Aorta (tissue), 5 donors: ENCODE data around the gene CHD3. TPM values are rescaled to one million over a fixed set of nuclear protein-coding genes. Genes with fewer than 3 reads are reported as not detected.

Experiments used
- ATAC-seq: fragments of 200-7000 bp; cut with Tn5 transposase; one replicate; pipeline ENCODE4 v1.9.1; 2022; ENCODE audit warnings: moderate library complexity; ENCODE audit not compliant: low FRiP score
- DNase-seq, 2 donors: peaks; one replicate each; pipeline ENCODE4 v3.0.0-alpha.2; 2020
- H3K27ac ChIP-seq, 2 donors: one replicate each; pipeline ENCODE4 v1.5.1; 2013; ENCODE audit warnings: low read length in 2 of 2, mild to moderate bottlenecking in 2 of 2, moderate library complexity in 2 of 2, control low read depth in 1 of 2, inconsistent platforms in 1 of 2, low read depth in 1 of 2
- H3K27me3 ChIP-seq, 2 donors: one replicate each; pipeline ENCODE4 v1.6.1; 2013; ENCODE audit warnings: control low read depth in 1 of 2, low read length in 1 of 2, mild to moderate bottlenecking in 1 of 2, moderate library complexity in 1 of 2; ENCODE audit not compliant: insufficient read depth in 2 of 2, control insufficient read depth in 1 of 2
- H3K36me3 ChIP-seq, 2 donors: one replicate each; pipeline ENCODE4 v1.6.1; 2013; ENCODE audit warnings: control low read depth in 1 of 2, low read length in 1 of 2, mild to moderate bottlenecking in 1 of 2; ENCODE audit not compliant: insufficient read depth in 2 of 2, control insufficient read depth in 1 of 2
- H3K4me1 ChIP-seq, 2 donors: one replicate each; pipeline ENCODE4 v1.6.1; 2013; ENCODE audit warnings: low read length in 2 of 2, control low read depth in 1 of 2, mild to moderate bottlenecking in 1 of 2, moderate library complexity in 1 of 2; ENCODE audit not compliant: insufficient read depth in 2 of 2, control insufficient read depth in 1 of 2
- H3K4me3 ChIP-seq, 2 donors: one replicate each; pipeline ENCODE4 v1.5.1; 2013; ENCODE audit warnings: low read length in 2 of 2, control low read depth in 1 of 2, mild to moderate bottlenecking in 1 of 2
- H3K9me3 ChIP-seq: one replicate; pipeline ENCODE4 v1.6.1; 2013; ENCODE audit warnings: mild to moderate bottlenecking, low read length; ENCODE audit not compliant: control insufficient read depth
- WGBS, 2 donors: extraction: QIAGEN DNeasy Blood & Tissue Kit; methylation state at CpG; one replicate each; pipeline ENCODE4 v1.1.7; 2013; 5-methylcytosine and 5-hydroxymethylcytosine counted together
- intact Hi-C, 2 donors: fragments of 100-400 bp; cut with DNase I; formaldehyde crosslinking; loops; one replicate each; pipeline versions ENCODE4 v1.14.2 to v1.15.0; 2022
- polyA plus RNA-seq, 2 donors: library from polyadenylated mRNA; stranded (reverse); fragments of 200-250 nt; gene quantifications; one replicate each; pipeline ENCODE4 v1.2.3, GENCODE V29; 2013
- total RNA-seq, 2 donors: library from RNA; stranded (reverse); fragmentation: NEBNext Ultra II Directional; extraction: Animal tissue kit (Norgen Biotek cat#: 25700); gene quantifications; one replicate each; pipeline ENCODE4 v1.2.1, GENCODE V29; 2021
- donor health status: healthy with polysubstance abuse.
- donor health status: Bipolar disorder and iron deficiency.
- donor health status: DM: no; HTN: no; CAD: no.
- donor health status: DM: no; HTN: no; CAD: no.
- donor health status: DM: yes; HTN: yes; CAD: no.

Gene CHD3
- total and polyA plus RNA-seq, 4 donors: 73.1 to 125 (median 104) TPM

DNA sequence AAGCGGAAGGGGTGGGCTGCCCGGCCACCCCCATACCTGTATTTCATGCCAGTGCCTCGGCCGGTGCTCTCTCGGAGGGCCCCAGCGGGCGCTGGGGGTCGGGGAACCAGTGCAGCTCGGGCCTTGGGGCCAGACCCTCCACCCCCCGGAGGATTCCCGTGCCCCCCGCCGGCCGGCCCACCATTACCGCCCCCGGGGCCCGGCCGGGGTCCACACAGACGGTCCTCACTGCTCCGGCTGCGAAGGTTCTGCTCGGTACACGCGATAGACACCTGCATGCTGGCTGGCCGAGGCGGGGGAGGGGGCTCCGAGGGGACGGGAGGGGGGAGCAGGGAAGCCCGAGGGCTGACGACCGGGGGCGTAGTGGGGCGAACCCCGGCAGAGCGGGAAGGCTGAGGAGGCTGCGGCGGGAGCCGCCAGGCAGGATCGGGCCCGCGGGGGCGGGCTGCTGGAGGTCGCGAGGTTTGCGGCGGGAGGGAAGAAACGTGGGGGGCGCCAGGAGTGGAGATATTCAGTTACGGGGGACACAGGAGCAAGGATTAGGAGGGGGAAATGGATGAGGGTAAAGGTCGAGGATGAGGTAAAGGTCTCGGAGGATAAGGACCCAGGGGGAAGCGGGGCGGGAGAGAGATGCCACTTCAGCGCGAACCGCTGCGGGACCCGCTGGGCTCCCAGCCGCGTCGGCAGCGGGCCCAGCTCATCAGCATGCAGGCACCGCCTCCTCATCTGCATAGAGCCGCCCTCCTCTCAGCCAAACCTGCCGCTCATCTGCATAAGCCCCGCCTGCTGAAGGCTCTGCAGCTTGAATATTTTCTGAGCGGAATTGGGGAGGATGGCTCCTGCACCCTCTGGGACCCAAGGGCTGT, 40.8 kb downstream of the CHD3 start, which contains the start of gene KCNAB3:
KCNAB3 (minus strand) TSS at position 699 of the 866 bp plus-strand sequence; CDS start at position 278, 421 bp downstream.
- DNase-seq (peak in 1 of 2 donors; percentile 64), ATAC-seq (no peak)
- Histone ChIP-seq H3K36me3 (no peaks in the 10 kb centered on the region), H3K27me3 (no peaks in the 10 kb centered on the region), H3K9me3 (no peaks in the 10 kb centered on the region), H3K4me3 (no peak within 1 kb of the TSS), H3K4me1 (no peaks in the 10 kb centered on the region), H3K27ac (no peak within 1 kb of the TSS)
- 32 to 39% methylated on average over 62 to 67 of the region's 67 CpGs for WGBS, 2 donors
- intact Hi-C loops: loop anchor here in 1 of 2 donors (10.0 kb wide), 1 partner anchor 125 kb away; no protein-coding TSS in a partner anchor

DNA sequence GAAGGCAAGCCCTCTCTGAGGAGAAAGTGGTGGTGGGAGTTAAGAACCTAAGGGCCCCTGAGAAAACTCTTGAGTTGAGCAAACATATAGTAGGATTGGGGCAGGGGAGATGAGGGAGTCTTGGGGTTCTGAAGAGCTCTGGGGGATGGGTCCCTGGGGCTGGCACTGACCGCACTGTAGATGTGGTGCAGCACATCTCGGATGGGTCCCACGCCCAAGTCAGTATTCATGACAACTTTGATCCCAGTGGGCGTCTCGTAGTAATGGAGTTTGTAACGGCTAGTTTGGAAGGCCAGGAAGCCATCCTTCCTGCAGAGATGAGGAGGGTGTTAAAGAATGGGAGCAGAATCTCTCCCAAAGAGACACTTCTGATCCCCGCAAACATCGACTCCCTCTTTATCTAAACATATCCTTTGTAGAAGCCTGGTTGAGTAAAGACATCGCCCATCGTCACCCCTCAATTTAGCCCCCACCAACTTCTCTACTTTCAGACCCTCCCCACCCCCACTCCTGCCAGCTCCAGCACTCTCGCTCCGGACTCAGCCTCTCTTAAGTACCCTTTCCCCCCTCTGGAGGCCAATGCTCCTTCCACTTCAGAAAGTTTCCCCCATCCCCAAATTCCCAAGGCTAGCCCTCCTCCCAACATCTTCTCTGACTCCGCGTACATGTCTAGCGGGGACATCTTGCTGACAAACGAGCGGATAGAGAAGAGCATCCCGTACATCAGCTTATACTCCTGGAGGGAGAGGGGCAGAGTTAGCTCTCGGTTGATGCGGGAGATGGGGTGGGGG, 42.4 kb downstream of the CHD3 start:
- Histone ChIP-seq H3K4me3 (peak overlapping the region; percentile 45 to 59), H3K36me3 (no peaks in the 10 kb centered on the region), H3K27me3 (no peaks in the 10 kb centered on the region), H3K9me3 (no peaks in the 10 kb centered on the region), H3K27ac (no peak overlapping the region), H3K4me1 (no peaks in the 10 kb centered on the region)
- WGBS, 2 donors: 38% methylated on average over 20 of the region's 20 CpGs
- DNase-seq (no peak), ATAC-seq (no peak)
- intact Hi-C loops: loop anchor here in 1 of 2 donors (10.0 kb wide), 1 partner anchor 124 kb away; no protein-coding TSS in a partner anchor

DNA sequence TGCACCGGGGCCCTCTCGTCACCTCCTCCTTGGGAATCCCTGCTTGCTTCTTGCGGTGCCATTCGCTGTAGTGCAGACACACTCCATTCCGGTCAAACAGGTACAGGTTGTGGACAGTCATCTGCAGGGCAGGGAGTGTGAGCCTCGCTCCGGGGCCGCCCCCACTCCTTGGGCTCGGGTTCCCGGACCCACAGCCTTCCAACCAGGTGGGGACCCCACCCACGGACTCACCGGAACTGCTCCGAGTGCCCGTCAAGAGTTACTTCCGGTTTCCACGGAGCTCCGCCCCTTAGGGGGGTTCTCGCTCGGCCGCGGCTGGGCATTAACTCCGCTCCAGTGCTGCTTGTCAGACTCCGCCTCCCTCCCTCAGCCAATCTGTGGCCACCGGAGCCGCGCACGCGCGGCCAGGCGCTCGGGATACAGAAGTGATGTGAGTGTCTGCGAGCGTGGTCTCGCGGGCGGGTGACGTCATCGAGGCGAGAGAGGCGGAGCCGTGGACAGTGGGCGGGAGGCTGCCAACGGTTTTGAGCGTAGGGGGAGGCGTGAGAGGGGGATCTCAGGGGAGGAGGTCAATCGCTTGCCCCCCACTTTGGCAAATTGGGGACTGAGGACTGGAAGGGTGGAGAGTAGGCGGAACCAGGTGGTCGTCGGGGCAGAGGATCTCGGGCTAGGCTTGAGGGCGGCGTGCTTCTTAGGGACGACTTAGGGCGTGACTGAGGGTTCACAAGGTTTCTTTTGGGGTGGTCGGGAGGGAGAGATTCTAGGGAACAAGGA, 43.3 kb downstream of the CHD3 start, which contains the start of the genes CNTROB and TRAPPC1:
CNTROB (plus strand) TSS at position 498 of the 774 bp plus-strand sequence. CDS start 874 bp downstream, outside the sequence.
TRAPPC1 (minus strand) TSS at position 238 of the 774 bp plus-strand sequence; CDS start at position 121, 117 bp downstream.
- Histone ChIP-seq H3K27me3 (no peaks in the 10 kb centered on the region), H3K36me3 (peaks cover 0 to 2% of the 10 kb centered on the region in 2 donors), H3K27ac (no peak within 1 kb of the TSS), H3K4me1 (no peaks in the 10 kb centered on the region), H3K9me3 (no peaks in the 10 kb centered on the region), H3K4me3 (peak within 1 kb of the TSS; percentile 59 to 61)
- WGBS, 2 donors: 0% methylated on average over 55 of the region's 55 CpGs
- DNase-seq (peak; percentile 100), ATAC-seq (peak; percentile 99)
- intact Hi-C loops: loop anchor here in 1 of 2 donors (1.0 to 10.0 kb wide), 2 partner anchors 43 to 123 kb away; no protein-coding TSS in a partner anchor

DNA sequence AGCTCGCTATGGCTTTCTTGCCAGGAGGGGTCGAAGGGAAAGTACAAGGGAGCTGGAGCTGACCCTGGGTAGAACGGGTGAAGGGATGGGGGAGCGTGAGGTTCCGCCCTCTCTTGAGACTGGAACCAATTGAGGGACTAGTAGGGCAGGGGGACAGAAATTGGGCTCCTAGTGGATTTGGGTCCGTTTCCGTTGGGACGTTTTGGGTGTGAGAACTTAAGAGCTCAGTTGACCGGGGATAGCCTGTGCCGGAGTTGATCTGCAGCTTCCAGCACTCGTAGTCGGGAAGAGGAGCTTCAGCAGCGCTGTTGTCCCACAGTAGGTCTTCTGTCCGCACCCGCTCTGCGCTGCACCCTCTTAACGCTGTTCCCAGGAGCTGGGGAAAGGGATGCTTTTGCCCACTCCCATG, 43.9 kb downstream of the CHD3 start:
- no peak for DNase-seq
- 0 to 1% methylated on average over 17 of the region's 17 CpGs for WGBS, 2 donors
- peak; percentile 61 for ATAC-seq
- no peak overlapping the region for H3K27ac ChIP-seq
- H3K4me1 ChIP-seq: no peaks in the 10 kb centered on the region
- H3K27me3 ChIP-seq: no peaks in the 10 kb centered on the region
- H3K9me3 ChIP-seq: no peaks in the 10 kb centered on the region
- peaks cover 0 to 2% of the 10 kb centered on the region in 2 donors for H3K36me3 ChIP-seq
- H3K4me3 ChIP-seq: peak overlapping the region; percentile 40 to 61
- intact Hi-C loops: loop anchor here in 1 of 2 donors (1.0 to 10.0 kb wide), 2 partner anchors 43 to 122 kb away; no protein-coding TSS in a partner anchor

DNA sequence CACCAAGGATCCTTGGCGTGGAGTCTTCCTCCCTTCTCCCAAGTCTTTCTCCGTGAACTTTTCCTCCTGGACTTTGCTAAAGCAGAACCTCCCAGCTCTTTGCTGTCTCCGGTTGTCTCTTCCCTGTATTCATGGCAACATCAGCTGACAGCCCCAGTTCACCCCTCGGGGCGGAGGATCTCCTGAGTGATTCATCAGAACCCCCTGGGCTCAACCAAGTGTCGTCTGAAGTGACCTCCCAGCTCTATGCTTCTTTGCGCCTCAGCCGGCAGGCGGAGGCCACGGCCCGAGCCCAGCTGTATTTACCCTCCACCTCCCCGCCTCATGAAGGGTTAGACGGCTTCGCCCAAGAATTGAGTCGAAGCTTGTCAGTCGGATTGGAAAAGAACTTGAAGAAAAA, 44.4 kb downstream of the CHD3 start:
- Histone ChIP-seq H3K27ac (no peak overlapping the region), H3K36me3 (peaks cover 0 to 2% of the 10 kb centered on the region in 2 donors), H3K4me3 (peak overlapping the region; percentile 40 to 61), H3K27me3 (no peaks in the 10 kb centered on the region), H3K9me3 (no peaks in the 10 kb centered on the region), H3K4me1 (no peaks in the 10 kb centered on the region)
- no peak for ATAC-seq
- peak in 1 of 2 donors; percentile 59 for DNase-seq
- intact Hi-C loops: loop anchor here in 1 of 2 donors (1.0 to 10.0 kb wide), 2 partner anchors 44 to 122 kb away; no protein-coding TSS in a partner anchor
- 5 to 7% methylated on average over 16 of the region's 16 CpGs for WGBS, 2 donors

DNA sequence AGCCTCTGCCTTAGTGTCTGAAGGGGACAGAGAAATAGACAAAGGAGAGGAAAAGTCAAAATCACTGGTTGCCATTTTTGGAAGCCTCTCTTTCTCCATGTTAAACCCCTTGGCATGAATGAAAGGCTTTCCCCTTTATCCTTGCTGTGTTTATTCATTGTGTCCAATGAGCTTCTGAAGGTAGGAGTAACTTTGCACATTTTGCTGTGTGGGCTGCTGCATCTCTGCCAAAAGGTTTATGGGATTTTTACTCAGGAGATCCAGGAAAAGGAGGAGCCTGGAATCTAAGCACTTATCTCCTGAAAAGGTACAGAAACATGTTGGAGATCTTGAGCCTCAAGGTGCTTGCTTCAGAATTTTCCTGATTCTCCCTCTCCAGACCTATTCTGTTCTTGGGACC, 47.3 kb downstream of the CHD3 start:
- no peak for DNase-seq
- intact Hi-C loops: loop anchor here in 1 of 2 donors (10.0 kb wide), 1 partner anchor 119 kb away; no protein-coding TSS in a partner anchor

DNA sequence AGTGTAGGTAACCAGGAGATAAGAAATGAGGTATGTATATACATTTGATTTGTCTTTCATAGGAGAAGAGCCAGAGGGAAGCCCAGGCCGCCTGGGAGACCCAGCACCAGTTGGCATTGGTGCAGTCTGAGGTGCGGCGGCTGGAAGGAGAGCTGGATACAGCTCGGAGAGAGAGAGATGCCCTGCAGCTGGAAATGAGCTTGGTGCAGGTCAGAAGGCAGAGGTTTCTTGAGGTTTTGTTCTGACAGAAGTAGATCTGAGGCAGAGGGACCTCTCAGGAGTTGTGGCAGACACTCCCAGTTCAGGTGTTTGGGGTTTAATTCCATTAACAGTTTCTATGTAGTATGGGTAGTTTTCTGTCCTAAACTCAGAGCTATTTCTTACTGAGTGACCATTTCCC, 51.4 kb downstream of the CHD3 start:
- no peaks in the 10 kb centered on the region for H3K27me3 ChIP-seq
- no peaks in the 10 kb centered on the region for H3K4me1 ChIP-seq
- DNase-seq: peak in 1 of 2 donors; percentile 23
- intact Hi-C loops: no loop called here
- WGBS, 2 donors: 94 to 96% methylated on average over 4 of the region's 4 CpGs
- no peak overlapping the region for H3K4me3 ChIP-seq
- H3K9me3 ChIP-seq: no peaks in the 10 kb centered on the region
- ATAC-seq: no peak
- no peak overlapping the region for H3K27ac ChIP-seq
- H3K36me3 ChIP-seq: peaks cover 3 to 11% of the 10 kb centered on the region in 2 donors

More for the DNA sequence above, 47.3 kb downstream of the CHD3 start:
- Histone ChIP-seq H3K36me3 (peaks cover 3 to 4% of the 10 kb centered on the region in 2 donors), H3K4me1 (no peaks in the 10 kb centered on the region), H3K27ac (no peak overlapping the region), H3K4me3 (no peak overlapping the region), H3K27me3 (no peaks in the 10 kb centered on the region), H3K9me3 (no peaks in the 10 kb centered on the region)
- no peak for ATAC-seq
